GM18508 (cell line): ENCODE data around the gene IL32.
"Not testable (repeated sequence)": the region's sequence is repeated elsewhere in the genome, so short reads cannot be mapped to it uniquely, and the experiment has no call there.

ENCODE experiments used
- ATAC-seq: cut with Tn5 transposase; IDR thresholded peaks from one replicate; pipeline ENCODE4 v1.9.1; 2021; ENCODE audit warnings: moderate number of reproducible peaks; ENCODE audit not compliant: insufficient read depth, unreplicated experiment

IL32 gene

DNA sequence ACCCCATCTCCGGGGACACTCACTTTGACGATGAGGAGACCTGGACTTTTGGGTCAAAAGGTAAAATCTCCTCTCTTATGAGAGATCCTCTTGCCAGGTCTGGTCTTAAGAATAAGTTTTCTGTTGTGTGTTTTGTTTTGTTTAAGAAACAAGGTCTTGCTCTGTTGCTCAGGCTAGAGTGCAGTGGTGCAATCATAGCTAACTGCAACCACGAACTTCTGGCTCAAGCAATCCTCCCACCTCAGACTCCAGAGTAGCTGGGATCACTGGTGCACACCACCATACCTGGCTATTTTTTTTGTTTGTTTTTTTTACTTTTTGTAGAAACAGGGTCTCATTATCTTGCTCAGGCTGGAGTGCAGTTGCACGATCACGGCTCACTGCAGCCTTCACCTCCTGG is 15.0 kb upstream of the IL32 start:
- no peak for ATAC-seq

DNA sequence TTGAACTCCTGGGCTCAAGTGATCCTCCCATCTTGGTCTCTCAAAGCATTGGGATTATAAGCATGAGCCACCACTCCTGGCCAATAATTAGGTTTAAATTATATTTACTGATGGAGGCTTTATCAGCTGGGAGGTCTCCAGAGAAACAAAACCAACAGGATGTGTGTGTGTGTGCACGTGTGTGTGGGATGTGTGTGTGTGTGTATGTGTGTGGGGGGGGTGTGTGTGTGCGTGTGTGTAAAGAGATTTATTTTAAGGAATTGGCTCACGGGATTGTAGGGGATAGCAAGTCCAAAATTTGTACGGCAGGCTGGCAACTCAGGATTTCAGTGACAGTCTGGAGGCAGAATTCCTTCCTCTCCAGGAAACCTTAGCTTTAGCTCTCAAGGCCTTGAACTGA is 14.4 kb upstream of the IL32 start:
- no peak for ATAC-seq

DNA sequence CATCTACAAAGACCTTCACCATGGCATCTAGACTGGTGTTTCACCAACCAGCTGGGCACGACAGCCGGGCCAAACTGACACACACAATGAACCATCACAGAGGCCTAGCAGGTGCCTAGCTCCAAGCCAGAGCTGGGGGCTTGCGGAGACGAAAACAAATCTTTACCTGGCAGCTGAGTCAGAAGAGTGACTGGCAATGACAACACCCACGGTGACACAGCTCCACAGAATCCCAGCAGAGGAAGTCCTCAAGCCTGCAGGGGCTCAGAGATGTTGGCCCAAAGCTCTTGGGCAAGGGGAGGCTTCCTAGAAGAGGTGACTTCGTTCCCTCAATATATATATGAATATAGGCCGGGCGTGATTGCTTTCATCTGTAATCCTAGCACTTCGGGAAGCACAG is 13.9 kb upstream of the IL32 start:
- ATAC-seq = no peak

DNA sequence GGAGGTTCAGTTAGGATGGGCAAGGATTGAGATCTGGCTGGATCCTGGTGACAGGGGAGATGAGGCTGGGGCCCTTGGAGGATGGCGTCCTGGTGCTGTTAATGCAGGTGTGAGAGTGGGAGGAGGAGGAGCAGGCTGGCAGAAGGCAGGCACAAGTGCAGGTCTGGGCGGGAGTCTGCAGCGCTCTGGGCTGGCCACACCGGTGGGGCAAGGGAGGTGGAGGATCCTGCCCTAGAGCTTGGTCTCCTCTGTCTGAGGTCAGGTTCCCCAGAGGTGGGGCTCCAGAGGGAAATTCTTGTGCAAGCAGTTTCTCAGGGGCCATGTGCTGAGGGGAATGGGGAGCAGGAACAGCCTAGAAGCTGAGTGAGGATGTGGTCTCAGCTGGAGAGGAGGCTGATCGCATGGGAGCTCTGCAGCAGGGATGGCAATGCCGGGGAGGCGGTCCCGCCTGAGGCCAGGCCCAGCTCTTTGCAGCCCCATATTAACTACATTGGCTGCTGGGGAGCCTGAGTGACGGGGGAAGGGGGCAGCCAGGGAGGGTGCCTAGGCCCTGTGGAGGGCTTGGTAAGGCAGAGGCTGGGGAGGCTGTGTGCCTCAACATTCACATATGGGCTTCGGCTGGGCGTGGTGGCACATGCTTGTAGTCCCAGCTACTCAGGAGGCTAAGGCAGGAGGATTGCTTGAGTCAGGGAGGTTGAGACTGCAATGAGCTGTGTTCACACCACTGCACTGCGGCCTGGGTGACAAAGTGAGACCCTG is 12.7 kb upstream of the IL32 start:
- not testable (repeated sequence) for ATAC-seq

DNA sequence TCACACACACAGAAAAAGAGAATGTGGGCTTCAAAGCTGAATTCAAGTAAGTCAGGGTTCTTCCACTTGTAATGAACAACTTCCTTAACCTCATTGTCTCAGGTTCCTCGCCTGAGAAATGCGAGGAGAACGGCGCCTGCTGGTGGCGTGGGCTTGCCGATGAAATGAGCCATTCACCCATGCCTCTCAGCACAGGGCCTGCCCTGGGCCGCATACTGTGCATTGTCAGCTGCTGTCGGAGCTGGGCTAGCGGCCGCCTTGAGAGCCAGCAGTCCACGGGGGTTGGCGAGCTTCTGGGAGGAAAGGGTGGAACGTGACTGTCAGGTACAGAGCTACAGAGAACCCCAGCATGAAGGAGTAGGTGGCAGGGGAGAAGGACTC is 12.1 kb upstream of the IL32 start:
- ATAC-seq = not testable (repeated sequence)

DNA sequence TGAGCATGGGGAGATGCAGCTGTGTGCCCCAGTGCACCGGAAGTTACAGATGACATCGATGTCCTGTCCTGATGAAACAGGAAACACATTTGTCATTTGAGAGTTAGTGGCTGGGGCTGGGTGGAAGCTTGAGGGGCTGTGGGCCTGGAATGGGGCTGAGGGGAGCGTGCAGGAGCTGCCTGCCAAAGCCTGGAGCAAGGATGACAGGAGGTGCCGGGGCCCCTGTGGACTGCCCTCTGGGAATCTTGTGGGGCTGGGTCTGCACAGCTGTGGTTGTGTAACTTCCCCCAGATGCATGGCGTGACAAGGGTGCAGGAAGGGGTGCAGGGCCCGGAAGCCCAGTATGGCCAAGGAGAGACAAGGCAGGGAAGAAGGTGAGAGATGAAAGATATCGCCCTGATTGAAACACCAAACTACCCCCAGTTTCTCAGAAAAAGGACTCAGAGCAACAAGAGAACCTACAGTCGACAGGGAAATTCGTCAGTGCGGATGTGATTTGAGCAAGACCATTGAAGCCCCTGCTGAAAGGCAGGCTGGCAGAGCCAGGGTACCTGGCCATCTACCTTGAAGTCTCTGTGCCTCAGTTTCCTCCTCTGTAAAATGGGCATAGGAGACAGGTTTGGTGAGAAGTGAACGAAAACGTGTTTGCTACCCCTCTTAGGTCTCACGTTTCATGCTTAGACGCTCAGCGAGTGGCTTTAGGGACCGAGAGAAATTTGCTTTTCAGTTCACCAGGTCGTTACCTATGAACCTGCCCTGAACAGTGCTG is 10.3 kb upstream of the IL32 start:
- ATAC-seq = no peak

DNA sequence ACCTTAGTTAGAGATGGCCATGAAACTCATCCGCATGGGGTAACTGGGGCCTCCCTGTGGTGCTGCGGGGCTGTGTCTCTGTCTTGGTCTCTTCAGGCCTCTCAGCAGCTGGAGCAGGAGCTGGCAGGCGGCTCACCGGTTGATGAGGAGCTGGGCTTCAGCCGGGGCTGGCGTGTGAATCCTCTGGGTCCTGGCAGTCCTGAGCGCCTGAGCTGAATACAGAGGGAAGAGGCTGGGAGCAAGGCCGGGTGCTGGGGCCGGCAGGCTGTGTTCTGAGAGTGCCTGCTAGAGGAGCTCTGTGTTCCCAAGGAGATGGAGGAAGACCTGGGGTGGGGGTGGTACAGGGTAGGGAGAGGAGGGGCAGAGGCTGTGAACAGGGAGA is 9.7 kb upstream of the IL32 start:
- ATAC-seq = not testable (repeated sequence)

DNA sequence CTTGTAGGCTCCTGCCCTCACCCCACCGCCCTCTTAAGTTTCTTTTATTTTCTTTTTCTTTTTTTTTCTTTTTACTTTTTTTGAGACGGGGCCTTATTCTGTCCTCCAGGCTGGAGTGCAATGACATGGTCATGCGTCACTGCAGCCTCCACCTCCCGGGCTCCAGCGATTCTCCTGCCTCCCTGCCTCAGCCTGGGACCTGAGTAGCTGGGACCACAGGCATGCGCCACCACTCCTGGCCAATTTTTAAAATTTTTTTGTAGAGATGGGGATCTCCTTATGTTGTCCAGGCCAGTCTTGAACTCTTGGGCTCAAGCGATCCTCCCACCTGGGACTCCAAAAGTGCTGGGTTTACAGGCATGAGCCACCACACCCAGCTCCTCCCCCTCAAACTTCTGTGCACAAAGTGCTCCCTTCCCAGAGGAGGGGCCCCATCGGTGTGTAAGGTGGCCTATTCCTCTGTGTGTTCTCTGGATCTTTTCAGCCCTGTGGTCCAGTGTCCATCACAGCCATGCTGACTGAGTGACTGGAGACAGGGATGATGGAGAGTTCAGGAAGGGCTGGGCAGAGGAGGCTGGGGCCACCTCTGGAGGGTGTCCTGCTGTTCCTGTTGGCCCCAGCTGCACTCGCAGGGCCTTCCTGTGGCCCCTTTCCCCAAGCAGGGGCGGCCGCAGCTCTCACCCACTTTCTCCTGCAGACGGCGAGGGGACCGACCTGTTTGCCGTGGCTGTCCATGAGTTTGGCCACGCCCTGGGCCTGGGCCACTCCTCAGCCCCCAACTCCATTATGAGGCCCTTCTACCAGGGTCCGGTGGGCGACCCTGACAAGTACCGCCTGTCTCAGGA is 8.9 kb upstream of the IL32 start:
- no peak for ATAC-seq

DNA sequence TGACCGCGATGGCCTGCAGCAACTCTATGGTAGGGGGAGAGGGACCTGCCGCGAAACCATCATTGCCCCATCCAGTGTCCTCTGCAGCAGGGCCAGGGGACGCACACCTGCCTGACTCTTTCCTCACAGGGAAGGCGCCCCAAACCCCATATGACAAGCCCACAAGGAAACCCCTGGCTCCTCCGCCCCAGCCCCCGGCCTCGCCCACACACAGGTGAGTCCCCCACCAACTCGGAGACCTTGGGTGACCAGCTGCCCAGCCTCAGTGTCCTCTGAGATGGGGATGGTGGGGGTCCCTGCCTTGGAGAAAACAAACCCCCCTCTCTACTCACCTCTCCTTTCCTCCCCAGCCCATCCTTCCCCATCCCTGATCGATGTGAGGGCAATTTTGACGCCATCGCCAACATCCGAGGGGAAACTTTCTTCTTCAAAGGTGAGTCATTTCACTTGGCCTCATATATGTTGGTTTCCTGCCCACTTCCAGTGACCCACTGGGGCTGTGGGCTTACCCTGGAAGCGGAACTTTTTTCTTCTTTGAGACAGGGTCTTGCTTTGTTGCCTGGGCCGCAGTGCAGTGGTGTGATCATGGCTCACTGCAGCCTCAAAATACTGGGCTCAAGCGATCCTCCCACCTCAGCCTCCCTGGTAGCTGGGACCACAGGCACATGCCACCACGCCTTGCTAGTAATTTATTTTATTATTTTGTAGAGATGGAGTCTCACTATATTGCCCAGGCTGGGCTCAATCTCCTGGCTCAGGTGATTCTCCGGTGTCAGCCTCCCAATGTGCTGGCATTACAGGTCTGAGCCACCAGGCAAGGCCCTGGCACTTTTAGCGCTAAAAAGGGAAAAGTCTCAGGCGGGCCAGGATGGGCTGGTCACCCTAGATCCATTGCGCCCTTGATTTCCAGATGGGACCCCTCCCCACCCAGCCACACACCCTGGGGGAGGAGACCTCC is 8.0 kb upstream of the IL32 start:
- ATAC-seq = no peak

DNA sequence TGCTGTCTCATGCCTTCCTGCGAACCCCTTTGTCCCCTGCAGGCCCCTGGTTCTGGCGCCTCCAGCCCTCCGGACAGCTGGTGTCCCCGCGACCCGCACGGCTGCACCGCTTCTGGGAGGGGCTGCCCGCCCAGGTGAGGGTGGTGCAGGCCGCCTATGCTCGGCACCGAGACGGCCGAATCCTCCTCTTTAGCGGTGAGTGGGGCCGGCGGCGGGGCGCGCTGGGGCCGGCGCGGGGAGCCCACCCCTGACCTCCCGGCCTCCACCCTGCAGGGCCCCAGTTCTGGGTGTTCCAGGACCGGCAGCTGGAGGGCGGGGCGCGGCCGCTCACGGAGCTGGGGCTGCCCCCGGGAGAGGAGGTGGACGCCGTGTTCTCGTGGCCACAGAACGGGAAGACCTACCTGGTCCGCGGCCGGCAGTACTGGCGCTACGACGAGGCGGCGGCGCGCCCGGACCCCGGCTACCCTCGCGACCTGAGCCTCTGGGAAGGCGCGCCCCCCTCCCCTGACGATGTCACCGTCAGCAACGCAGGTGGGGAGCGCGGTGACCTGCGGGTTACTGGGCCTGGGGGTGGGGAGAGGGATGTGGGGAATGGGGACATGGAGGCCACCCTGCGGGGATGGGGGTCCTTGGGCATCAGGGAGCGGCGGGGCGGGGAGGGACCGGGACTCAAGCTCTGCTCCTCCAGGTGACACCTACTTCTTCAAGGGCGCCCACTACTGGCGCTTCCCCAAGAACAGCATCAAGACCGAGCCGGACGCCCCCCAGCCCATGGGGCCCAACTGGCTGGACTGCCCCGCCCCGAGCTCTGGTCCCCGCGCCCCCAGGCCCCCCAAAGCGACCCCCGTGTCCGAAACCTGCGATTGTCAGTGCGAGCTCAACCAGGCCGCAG is 7.1 kb upstream of the IL32 start:
- no peak for ATAC-seq

DNA sequence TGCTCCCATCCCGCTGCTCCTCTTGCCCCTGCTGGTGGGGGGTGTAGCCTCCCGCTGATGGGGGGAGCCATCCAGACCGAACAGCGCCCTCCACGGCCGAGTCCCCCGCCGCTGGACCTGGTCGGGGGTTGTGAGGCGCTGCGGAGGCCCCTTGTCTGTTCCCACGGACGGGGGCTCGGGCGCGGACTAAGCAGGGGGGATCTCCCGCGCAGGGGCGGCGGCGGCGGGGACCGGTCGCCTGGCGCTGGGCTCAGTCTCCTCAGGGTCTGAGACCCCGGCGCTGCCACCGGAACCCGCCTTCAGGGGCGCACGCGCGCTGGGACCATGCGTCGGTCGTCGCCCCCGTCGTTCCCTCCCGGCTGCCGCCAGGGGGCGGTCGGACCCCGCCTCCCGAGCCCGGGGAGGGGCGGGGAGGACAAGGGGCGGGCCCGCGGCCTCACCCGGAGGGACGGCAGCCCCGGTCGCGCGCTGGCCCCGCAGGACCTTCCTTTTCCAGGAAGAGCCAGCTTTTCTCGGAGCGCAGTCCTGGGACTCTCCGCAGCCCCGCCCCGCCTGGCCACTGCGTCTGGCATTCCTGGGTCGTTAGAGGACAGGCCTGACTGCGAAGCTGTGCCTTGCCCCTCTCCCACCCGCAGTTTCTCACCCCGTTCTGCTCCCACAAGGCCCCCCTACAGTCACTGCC is 6.3 kb upstream of the IL32 start:
- ATAC-seq = no peak

DNA sequence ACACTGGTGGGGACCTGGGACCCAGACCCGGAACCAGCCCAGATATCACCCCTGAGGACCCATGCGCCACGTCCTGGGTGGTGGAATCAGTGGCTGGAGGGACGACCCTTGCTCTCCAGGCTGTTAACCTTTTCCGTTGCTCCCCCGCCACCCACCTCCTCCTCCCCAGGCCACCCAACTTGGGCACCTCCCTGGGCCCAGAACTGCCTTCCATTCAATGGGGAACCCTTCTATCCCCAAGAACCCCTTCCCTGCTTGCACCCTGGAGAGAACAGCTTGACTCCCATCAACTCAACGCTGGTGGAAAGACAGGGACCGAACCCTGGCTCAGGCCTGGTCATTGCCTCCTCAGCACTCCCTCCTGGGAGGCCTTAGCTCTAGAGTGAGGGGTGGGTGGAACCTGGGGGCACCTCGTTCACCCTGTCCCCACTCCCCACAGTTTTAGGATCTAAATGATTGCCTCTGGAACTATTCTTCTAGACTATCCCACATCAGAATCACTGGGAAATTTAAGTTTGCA is 5.7 kb upstream of the IL32 start:
- no peak for ATAC-seq

DNA sequence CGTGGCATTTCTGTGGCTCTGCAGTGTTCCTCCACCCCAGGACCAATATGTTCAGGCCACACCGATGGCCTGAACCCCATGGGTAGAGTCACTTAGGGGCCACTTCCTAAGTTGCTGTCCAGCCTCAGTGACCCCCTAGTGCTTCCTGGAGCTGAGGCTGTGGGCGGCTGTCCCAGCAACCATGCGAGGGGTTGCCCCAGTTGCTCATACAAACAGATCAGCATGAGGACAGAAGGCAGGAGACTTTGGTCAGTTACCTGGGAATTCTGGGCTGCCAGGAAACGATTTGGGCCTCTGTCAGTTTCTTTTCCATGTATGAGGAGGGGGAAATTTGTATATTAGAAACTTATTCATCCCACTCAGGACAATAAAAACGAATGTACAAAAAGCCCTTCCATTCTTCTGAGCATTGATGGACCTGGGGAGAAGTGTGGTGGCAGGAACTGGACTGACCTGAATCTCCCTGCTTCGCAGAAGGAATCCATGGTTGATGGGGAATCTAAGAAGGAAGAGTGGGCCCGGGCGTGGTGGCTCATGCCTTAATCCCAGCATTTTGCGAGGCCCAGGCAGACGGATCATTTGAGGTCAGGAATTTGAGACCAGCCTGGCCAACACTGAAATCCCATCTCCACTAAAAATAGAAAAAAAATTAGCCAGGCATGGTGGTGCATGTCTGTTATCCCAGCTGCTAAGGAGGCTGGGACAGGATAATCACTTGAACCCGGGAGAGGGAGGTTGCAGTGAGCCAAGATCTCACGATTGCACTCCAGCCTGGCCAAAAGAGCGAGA is 4.9 kb upstream of the IL32 start:
- ATAC-seq = no peak

DNA sequence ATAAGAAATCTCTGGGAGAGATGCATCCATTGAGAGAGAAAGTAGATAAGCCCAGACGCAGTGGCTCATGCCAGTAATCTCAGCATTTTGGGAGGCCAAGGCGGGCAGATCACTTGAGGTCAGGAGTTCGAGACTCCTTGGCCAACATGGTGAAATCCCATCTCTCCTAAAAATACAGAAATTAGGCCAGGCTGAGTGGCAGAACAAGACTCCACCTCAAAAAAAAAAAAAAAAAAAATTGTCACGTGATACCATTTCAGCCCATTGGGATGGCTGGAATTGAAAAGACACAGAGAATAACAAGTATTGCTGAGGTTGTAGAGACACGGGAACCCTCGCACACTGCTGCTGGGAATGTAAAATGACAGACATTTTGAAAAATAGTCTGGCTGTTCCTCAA is 2.9 kb upstream of the IL32 start:
- no peak for ATAC-seq

DNA sequence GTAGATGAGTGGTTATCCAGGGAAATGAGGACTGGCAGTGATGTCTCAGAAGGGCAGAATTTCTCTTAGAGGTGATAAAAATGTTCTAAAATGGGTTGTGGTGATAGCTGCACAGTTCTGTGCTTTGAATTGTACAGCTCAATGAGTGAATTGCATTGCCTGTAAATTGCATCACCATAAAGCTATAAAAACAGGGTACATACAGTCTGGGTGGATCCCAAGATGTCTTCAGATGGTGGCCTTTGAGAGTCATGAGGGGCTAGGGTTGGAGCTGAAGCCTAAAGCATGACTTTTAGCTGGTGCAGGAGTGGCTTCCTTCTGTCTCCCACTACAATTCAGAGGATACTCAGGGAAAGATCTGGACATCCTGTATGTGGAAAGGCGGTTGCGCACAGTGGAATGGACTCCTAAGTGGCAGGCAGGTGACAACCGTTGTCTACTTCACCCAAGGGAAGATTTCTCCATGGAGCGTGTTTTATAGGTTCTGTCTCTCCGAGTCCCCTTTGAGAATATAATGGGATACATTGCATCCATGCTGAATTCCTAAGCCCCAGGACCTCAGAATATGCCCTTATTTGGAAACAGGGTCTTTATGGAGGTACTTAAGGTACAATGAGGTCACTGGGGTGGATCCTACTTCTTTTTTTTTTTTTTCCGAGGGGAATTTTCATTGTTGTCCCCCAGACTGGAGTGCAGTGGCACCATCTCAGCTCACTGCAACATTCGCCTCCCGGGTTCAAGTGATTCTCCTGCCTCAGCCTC is 1.6 kb upstream of the IL32 start:
- ATAC-seq = no peak

DNA sequence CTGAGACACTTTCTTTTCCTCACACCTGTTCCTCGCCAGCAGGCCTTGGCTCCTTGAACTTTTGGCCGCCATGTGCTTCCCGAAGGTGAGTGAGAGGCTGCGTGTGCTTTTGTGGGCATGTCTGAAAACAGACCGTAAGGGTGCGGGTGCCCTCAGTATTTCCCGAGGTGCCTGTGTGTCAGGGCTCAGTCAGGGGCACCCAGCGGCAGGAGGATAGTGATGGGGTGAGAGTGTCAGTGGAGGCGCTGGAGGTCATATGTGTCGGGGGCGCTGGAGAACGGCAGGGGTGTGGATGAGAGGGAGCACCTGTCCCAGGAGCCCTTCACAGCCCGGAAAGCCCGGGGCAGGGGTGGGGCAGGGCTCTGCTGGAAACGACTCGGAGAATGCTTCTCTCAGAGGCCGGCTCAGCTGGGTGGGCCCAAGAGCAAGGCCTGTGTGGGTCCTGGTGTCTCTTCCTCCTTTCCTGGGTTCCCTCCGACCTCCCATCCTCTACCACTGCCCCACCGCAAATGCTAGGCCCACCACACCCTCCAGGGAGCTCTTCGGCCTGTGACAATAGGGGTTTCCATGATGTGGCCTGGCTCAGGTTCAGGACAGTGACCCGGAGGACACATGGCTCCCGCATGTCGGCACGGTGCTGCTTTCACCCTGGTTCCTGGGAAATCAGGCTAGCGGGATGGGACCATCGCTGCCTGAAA is 451 bp downstream of the IL32 start:
- no peak for ATAC-seq
